Fibroblast of villous mesenchyme (primary cell): Measurements from ENCODE around the gene RBM47. TPM values are rescaled to one million over a fixed set of nuclear protein-coding genes. Genes with fewer than 3 reads are reported as not detected.
"Not testable (repeated sequence)": the region's sequence is repeated elsewhere in the genome, so short reads cannot be mapped to it uniquely, and the experiment has no call there.

Experiments used
- DNase-seq: peaks from one replicate; pipeline ENCODE4 v3.0.0-alpha.2; 2010; ENCODE audit warnings: low read depth
- H3K4me3 ChIP-seq: 2 replicates; pipeline ENCODE4 v1.5.1; 2011; ENCODE audit warnings: low read depth, mild to moderate bottlenecking, low read length
- total RNA-seq: library from RNA; depleted of rRNA; stranded (reverse); fragments of >200 nt; gene quantifications from 2 replicates; pipeline ENCODE4 v1.2.3, GENCODE V29; 2012
- TF ChIP-seq, protein P1 (sequence below): IDR thresholded peaks from 2 replicates; pipeline ENCODE4 v1.5.1; 2012; ENCODE audit warnings: low read depth, mild to moderate bottlenecking, low read length; ENCODE audit not compliant: insufficient read depth

RBM47 gene
- total RNA-seq, 1 donor = 0.86 TPM

- no peak for DNase-seq
- TF ChIP-seq, protein P1, sequence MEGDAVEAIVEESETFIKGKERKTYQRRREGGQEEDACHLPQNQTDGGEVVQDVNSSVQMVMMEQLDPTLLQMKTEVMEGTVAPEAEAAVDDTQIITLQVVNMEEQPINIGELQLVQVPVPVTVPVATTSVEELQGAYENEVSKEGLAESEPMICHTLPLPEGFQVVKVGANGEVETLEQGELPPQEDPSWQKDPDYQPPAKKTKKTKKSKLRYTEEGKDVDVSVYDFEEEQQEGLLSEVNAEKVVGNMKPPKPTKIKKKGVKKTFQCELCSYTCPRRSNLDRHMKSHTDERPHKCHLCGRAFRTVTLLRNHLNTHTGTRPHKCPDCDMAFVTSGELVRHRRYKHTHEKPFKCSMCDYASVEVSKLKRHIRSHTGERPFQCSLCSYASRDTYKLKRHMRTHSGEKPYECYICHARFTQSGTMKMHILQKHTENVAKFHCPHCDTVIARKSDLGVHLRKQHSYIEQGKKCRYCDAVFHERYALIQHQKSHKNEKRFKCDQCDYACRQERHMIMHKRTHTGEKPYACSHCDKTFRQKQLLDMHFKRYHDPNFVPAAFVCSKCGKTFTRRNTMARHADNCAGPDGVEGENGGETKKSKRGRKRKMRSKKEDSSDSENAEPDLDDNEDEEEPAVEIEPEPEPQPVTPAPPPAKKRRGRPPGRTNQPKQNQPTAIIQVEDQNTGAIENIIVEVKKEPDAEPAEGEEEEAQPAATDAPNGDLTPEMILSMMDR = no peak
- no peak overlapping the region for H3K4me3 ChIP-seq
Observed at GRCh38 chr4:40412388-40412787, 217.3 kb downstream of the RBM47 start.

DNA sequence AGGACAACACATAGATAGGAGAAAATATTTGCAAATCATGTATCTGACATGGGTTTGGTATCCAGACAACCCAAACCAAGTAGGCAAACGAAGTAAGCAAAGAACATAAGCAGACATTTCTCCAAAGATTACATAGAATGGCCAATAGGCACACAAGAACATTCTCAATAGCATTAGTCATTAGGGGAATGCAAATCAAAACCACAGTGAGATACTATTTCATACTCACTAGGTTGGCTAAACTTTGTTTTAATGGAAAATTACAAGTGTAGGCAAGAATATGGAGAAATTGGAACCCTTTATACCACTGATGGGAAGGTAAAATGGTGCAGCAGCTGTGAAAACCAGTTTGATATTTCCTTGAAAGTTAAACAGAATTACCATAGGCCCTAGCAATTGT, 219.8 kb downstream of the RBM47 start:
- no peak overlapping the region for H3K4me3 ChIP-seq
- TF ChIP-seq, protein P1 = no peak
- peak; percentile 42 for DNase-seq

- H3K4me3 ChIP-seq, DNase-seq: not testable (repeated sequence)
Observed at GRCh38 chr4:40407468-40407867, 222.2 kb downstream of the RBM47 start.

DNA sequence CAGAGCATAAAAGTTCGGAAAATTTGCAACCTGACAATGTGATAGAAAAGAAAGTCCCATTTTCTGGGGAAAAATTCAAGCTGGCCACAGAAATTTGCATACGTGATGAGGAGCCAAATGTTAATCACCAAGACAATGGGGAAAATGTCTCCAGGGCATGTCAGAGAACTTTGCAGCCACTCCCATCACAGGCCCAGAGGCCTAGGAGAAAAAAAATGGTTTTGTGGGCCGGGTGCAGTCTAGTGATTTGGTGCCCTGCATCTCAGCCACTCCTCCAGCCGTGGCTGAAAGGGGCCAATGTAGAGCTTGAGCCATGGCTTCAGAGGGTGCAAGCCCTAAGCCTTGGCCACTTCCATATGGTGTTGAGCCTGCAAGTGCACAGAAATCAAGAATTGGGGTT, 223.3 kb downstream of the RBM47 start:
- no peak overlapping the region for H3K4me3 ChIP-seq
- no peak for DNase-seq
- TF ChIP-seq, protein P1 = no peak

DNA sequence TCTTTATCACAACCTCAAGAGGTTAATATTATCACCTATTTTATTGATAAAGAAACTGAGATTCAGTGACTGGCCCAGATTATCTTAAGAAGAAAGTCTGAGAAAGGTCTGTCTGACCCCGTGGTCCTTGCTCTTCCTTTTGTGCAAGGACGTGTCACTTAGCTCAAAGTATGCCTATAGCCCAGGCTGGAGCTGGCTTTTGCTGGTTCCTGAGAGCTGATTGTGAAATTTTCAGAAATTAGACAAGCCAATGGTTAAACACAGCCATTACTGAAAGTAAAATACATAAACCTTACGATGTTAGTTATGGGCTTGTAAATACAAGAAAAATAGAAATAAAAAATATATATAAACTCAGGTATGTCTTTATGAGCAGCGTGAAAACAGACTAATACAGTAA, 224.5 kb downstream of the RBM47 start:
- TF ChIP-seq, protein P1 = no peak
- DNase-seq = no peak
- no peak overlapping the region for H3K4me3 ChIP-seq

- H3K4me3 ChIP-seq = no peak overlapping the region
- TF ChIP-seq, protein P1 = no peak
- DNase-seq = peak; percentile 40
Observed at GRCh38 chr4:40403081-40403480, 226.6 kb downstream of the RBM47 start.

DNA sequence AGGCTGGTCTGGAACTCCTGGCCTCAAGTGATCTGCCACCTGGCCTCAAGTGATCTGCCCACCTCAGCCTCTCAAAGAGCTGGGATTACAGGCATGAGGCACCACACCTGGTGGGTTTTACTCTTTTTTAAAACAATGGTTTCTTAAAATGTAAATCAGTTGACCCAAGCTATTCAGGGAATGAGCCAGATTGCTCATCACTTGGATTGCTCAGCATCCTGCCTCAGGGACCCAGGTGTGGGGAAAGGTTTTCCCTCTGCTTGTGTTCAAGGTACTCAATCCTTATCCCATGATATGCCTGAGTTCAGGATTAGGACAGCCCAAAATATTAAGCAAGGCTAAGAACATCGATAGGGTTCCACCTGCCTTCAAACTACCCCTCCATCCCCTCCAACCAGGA, 227.1 kb downstream of the RBM47 start:
- no peak overlapping the region for H3K4me3 ChIP-seq
- TF ChIP-seq, protein P1 = no peak
- no peak for DNase-seq
